ENCODE results near the gene ZNF334. TPM values are rescaled to one million over a fixed set of nuclear protein-coding genes. Genes with fewer than 3 reads are reported as not detected.

ZNF334 gene
- total and polyA plus RNA-seq, 8 donors: 1.4 to 12.8 (median 3.8) TPM

DNA sequence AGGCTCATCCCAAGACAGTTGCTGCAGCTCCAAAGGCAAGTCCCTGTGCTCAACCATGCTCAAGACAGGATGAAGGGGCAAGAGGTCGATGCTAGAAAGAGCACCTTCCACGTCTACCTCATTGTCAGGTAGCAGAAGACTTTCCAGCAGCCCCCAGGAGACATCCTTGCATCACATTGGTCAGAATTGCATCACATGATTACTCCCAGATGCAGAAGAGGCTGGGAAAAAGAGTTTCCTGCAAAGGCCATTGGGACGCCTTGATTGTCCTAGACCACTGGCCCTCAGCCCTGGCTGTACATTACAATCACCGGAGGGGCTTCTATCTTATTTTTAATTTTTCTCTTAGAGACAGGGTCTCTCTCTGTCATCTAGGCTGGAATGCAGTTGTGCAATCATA, 17.3 kb upstream of the ZNF334 start:
- Histone ChIP-seq H3K4me3 (no peak overlapping the region), H3K9me3 (no peaks in the 10 kb centered on the region), H3K27ac (no peak overlapping the region), H3K4me1 (no peaks in the 10 kb centered on the region), H3K27me3 (peaks cover 0 to 47% (median 4%) of the 10 kb centered on the region in 3 donors), H3K36me3 (no peaks in the 10 kb centered on the region)
- TF ChIP-seq POLR2AphosphoS5 (IDR thresholded peaks at IDR 0.05): no peak
- no peak for TF ChIP-seq POLR2A (IDR thresholded peaks at IDR 0.05)
- TF ChIP-seq EP300 (IDR thresholded peaks at IDR 0.05): no peak
- TF ChIP-seq, protein P1, sequence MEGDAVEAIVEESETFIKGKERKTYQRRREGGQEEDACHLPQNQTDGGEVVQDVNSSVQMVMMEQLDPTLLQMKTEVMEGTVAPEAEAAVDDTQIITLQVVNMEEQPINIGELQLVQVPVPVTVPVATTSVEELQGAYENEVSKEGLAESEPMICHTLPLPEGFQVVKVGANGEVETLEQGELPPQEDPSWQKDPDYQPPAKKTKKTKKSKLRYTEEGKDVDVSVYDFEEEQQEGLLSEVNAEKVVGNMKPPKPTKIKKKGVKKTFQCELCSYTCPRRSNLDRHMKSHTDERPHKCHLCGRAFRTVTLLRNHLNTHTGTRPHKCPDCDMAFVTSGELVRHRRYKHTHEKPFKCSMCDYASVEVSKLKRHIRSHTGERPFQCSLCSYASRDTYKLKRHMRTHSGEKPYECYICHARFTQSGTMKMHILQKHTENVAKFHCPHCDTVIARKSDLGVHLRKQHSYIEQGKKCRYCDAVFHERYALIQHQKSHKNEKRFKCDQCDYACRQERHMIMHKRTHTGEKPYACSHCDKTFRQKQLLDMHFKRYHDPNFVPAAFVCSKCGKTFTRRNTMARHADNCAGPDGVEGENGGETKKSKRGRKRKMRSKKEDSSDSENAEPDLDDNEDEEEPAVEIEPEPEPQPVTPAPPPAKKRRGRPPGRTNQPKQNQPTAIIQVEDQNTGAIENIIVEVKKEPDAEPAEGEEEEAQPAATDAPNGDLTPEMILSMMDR (IDR thresholded peaks at IDR 0.05): no peak
- intact Hi-C loops (cut with DNase I; ENCODE audit: low total_unique reads): no loop called here
- DNase-seq: no peak
- WGBS, 5 donors: 70 to 75% (median 73%) methylated on average over 4 of the region's 4 CpGs

DNA sequence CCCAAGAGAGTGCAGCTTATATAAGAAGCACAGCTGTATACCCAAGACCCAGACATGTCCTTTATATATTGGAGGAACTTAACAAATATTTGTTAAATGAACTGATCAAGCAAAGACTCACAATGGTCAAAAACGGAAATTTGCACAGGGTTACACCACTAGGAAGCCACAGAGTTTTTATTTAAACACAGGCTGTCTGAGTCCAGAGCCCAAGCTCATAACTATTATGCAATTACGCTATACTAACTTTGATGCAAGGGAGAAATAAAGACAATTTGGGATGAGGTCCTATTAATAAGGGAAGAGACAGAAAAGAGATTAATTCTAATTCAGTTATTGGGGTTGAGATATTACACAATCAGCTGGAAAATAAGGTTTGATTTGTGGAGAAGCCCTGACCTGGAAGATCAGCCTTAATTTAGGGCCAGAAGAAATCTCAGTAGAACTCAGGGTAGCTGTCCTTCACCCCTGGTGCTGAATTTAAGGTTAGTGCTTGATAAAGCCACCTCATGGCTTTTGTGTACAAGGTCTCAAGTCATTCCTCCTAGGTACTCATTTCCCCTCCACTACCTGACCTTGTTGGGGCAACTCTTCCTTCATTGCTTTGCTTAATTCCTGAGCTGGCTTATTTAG, 10.5 kb upstream of the ZNF334 start:
- no peak overlapping the region for H3K4me3 ChIP-seq
- WGBS, 5 donors: 42 to 53% (median 48%) methylated on average over 2 of the region's 2 CpGs
- no peaks in the 10 kb centered on the region for H3K4me1 ChIP-seq
- intact Hi-C loops (cut with DNase I; ENCODE audit: low total_unique reads): no loop called here
- DNase-seq: peak in 1 of 2 donors; percentile 38
- no peak overlapping the region for H3K27ac ChIP-seq
- TF ChIP-seq POLR2A (IDR thresholded peaks at IDR 0.05) (no peak), EP300 (IDR thresholded peaks at IDR 0.05) (no peak), POLR2AphosphoS5 (IDR thresholded peaks at IDR 0.05) (no peak)
- TF ChIP-seq, protein P1 (IDR thresholded peaks at IDR 0.05): no peak
- H3K36me3 ChIP-seq: no peaks in the 10 kb centered on the region
- peaks cover 0 to 4% (median under 1%) of the 10 kb centered on the region in 4 donors for H3K9me3 ChIP-seq
- H3K27me3 ChIP-seq: peaks cover 0 to 42% (median 0%) of the 10 kb centered on the region in 3 donors

DNA sequence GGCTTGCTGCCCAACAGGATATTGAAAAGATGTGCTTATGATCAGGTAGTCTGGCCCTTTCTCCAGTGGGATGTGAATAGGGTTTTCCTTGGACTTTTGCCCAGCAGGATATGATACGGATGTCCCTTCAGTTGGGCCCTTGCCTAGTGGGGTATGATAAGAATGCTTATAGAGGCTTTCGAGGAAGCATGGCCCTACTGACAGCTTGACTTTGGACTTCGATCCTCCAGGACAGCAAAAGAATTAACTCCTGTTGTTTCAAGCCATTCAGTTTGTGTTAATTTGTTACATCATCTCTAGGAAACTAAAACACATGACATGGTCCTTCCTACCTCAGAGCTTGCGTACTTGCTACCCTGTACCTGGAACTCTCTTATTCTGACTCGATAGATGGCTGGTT, 9.7 kb upstream of the ZNF334 start:
- Histone ChIP-seq H3K36me3 (no peaks in the 10 kb centered on the region), H3K27me3 (peaks cover 0 to 48% (median 0%) of the 10 kb centered on the region in 3 donors), H3K27ac (no peak overlapping the region), H3K9me3 (peaks cover 0 to 4% (median under 1%) of the 10 kb centered on the region in 4 donors), H3K4me3 (no peak overlapping the region), H3K4me1 (no peaks in the 10 kb centered on the region)
- intact Hi-C loops (cut with DNase I; ENCODE audit: low total_unique reads): no loop called here
- TF ChIP-seq EP300 (IDR thresholded peaks at IDR 0.05) (no peak), POLR2A (IDR thresholded peaks at IDR 0.05) (no peak)
- TF ChIP-seq, protein P1 (IDR thresholded peaks at IDR 0.05): no peak
- WGBS, 5 donors: 50 to 52% (median 52%) methylated on average over 5 of the region's 5 CpGs
- DNase-seq: no peak

DNA sequence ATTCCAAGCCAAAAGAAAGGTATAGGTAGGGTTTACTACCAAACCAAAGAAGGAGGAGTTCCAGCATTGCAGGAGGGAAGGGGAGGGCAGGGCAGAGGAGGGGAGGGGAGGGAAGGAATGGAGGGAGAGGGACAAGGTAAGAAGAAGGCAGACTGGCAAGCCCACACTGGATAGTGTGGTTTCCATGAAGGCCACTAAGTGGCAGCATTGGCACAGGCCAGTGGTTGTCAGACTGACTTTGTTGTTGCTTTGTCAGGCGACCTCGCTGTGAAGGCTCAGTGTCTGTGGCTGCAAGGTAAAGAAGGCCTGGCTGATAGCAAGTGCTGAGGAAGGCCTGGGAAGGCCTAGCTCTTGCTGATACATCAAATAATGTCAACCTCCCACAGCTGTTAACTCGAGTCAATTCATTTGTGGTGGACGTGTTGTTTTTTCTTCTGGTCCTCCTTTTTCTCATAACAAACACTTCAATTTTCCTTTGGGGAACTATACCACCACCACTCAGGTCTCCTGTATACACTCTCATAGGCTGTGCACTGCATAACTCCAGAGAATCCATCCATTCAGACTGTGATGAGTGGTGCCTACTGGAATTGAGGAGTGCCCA, 7.7 kb upstream of the ZNF334 start:
- Histone ChIP-seq H3K36me3 (no peaks in the 10 kb centered on the region), H3K4me1 (no peaks in the 10 kb centered on the region), H3K27me3 (peaks cover 0 to 46% (median 2%) of the 10 kb centered on the region in 3 donors), H3K4me3 (no peak overlapping the region), H3K27ac (no peak overlapping the region), H3K9me3 (peaks cover 0 to 4% (median under 1%) of the 10 kb centered on the region in 4 donors)
- WGBS, 5 donors: 20 to 25% (median 24%) methylated on average over 4 of the region's 4 CpGs
- DNase-seq: peak; percentile 67 to 80
- TF ChIP-seq, protein P1 (IDR thresholded peaks at IDR 0.05): peak in 5 of 7 experiments; percentile 42 to 71 (median 58)
- TF ChIP-seq POLR2A (IDR thresholded peaks at IDR 0.05): no peak
- intact Hi-C loops (cut with DNase I; ENCODE audit: low total_unique reads): no loop called here

All from stomach (tissue), 9 donors.